HepG2 (cell line): Measurements from ENCODE around the gene NFRKB. TPM values are rescaled to one million over a fixed set of nuclear protein-coding genes. Genes with fewer than 3 reads are reported as not detected.

Experiments
- BCL3 ChIP-seq: sonication (generic); formaldehyde crosslinking; IDR thresholded peaks from 2 replicates; pipeline ENCODE4 v1.5.1; 2020; ENCODE audit warnings: mild to moderate bottlenecking, missing genetic modification reagents, moderate library complexity
- CHD2 ChIP-seq: IDR thresholded peaks from 2 replicates; pipeline ENCODE4 v1.6.1; 2011; ENCODE audit warnings: low read depth, low read length, improper control_type of control experiment
- FOXA3 ChIP-seq: IDR thresholded peaks from 2 replicates; pipeline ENCODE4 v1.6.1; 2016; ENCODE audit warnings: missing genetic modification reagents, missing compliant biosample characterization
- GLMP ChIP-seq: sonication (generic); formaldehyde crosslinking; IDR thresholded peaks from 2 replicates; pipeline ENCODE4 v1.9.0; 2021; ENCODE audit warnings: missing genetic modification reagents, mild to moderate bottlenecking, borderline replicate concordance
- RNF219 ChIP-seq: sonication (generic); formaldehyde crosslinking; IDR thresholded peaks from 2 replicates; pipeline ENCODE4 v1.5.0; 2020; ENCODE audit warnings: mild to moderate bottlenecking, missing genetic modification reagents
- SATB2 ChIP-seq: sonication (generic); formaldehyde crosslinking; IDR thresholded peaks from 2 replicates; pipeline ENCODE4 v1.5.0; 2020; ENCODE audit warnings: missing genetic modification reagents
- SNRNP70 ChIP-seq: fragments of 200-400 bp; formaldehyde crosslinking; IDR thresholded peaks from 2 replicates; pipeline ENCODE4 v1.6.1; 2017; ENCODE audit warnings: mild to moderate bottlenecking, low read depth, low read length, moderate library complexity
- SOX6 ChIP-seq, 2 experiments: fragments of 450-650 bp in 1 of 2; sonication (generic) in 1 of 2; formaldehyde crosslinking in 1 of 2; IDR thresholded peaks; 2 replicates each; pipeline versions ENCODE4 v1.4.0 to v1.6.1; 2017 to 2020; ENCODE audit warnings: antibody characterized with exemption in 1 of 2, mild to moderate bottlenecking in 1 of 2, missing genetic modification reagents in 1 of 2
- ZBTB14 ChIP-seq: sonication (generic); formaldehyde crosslinking; IDR thresholded peaks from 2 replicates; pipeline ENCODE4 v1.4.0; 2020; ENCODE audit warnings: missing genetic modification reagents
- ZC3H13 ChIP-seq: sonication (generic); formaldehyde crosslinking; IDR thresholded peaks from 2 replicates; pipeline ENCODE4 v1.8.1; 2023; ENCODE audit warnings: mild to moderate bottlenecking, missing genetic modification reagents, moderate library complexity
- ZFP82 ChIP-seq: sonication (generic); formaldehyde crosslinking; IDR thresholded peaks from 2 replicates; pipeline ENCODE4 v1.5.1; 2020; ENCODE audit warnings: mild to moderate bottlenecking, missing genetic modification reagents, borderline replicate concordance
- ZNF318 ChIP-seq: sonication (generic); formaldehyde crosslinking; IDR thresholded peaks from 2 replicates; pipeline ENCODE4 v1.4.0; 2020; ENCODE audit warnings: mild to moderate bottlenecking, missing genetic modification reagents
- ZNF441 ChIP-seq: sonication (generic); formaldehyde crosslinking; IDR thresholded peaks from 2 replicates; pipeline ENCODE4 v1.7.0; 2021; ENCODE audit warnings: missing genetic modification reagents, borderline replicate concordance
- polyA plus RNA-seq, 8 experiments: library from polyadenylated mRNA; depleted of rRNA in 3 of 8; stranded (reverse) in 7 of 8; unstranded in 1 of 8; fragments of >200 nt; fragmentation: Illumina TruSeq in 4 of 8; extraction: Trizol in 4 of 8; gene quantifications; 2 replicates each; pipeline versions ENCODE4 v1.2.1 to v1.2.3, GENCODE V29; 2011 to 2016; ENCODE audit warnings: low read depth in 4 of 8, missing spikeins in 1 of 8, mixed read lengths in 1 of 8; ENCODE audit not compliant: insufficient read depth in 1 of 8
- total RNA-seq, 5 experiments: library from RNA; depleted of rRNA; stranded (reverse); fragments of >200 nt; fragmentation: Illumina TruSeq; extraction: Trizol; gene quantifications; 2 replicates each; pipeline ENCODE4 v1.2.3, GENCODE V29; 2016; ENCODE audit warnings: low read depth in 1 of 5

The NFRKB gene
- total and polyA plus RNA-seq, 2 of the 13 experiments (the other 11 are each of a cell fraction or from before 2014, with no cell fraction given): 22.9 to 23.7 TPM

- TF ChIP-seq BCL3 (CRISPR knock-in tag): no peak
- peak; percentile 96 for TF ChIP-seq ZBTB14
- TF ChIP-seq ZC3H13 (CRISPR knock-in tag): no peak
- no peak for TF ChIP-seq ZNF441 (CRISPR knock-in tag)
- no peak for TF ChIP-seq RNF219 (CRISPR knock-in tag)
- TF ChIP-seq SATB2 (CRISPR knock-in tag): no peak; the same call in 1 of the 2 replicates
- no peak for TF ChIP-seq FOXA3 (CRISPR knock-in tag)
- TF ChIP-seq ZNF318 (CRISPR knock-in tag): no peak
- TF ChIP-seq GLMP (CRISPR knock-in tag): no peak
- TF ChIP-seq ZFP82 (CRISPR knock-in tag): peak; percentile 73; the same call in 1 of the 2 replicates
- no peak for TF ChIP-seq CHD2
- no peak for TF ChIP-seq SNRNP70
- TF ChIP-seq SOX6 (IDR thresholded peaks at IDR 0.05): no peak
- TF ChIP-seq SOX6 (CRISPR knock-in tag; IDR thresholded peaks at IDR 0.05): peak; percentile 26; the same call in 1 of the 2 replicates
Measured at GRCh38 chr11:129895126-129896041, at the start of gene NFRKB (continued).
